Right lobe of liver (tissue), 4 donors: Measurements from ENCODE around the gene NPDC1.

Source experiments
- POLR2A ChIP-seq: fragments of 450-650 bp; IDR thresholded peaks from one replicate; pipeline ENCODE4 v1.6.1; 2017; ENCODE audit warnings: antibody characterized with exemption, mild to moderate bottlenecking
- TF ChIP-seq, protein P1 (sequence below), 4 donors: fragments of 200-600 bp in 3 of 4; fragments of 450-650 bp in 1 of 4; IDR thresholded peaks; one replicate each; pipeline versions ENCODE4 v1.5.1 to v1.8.0; 2016 to 2022; ENCODE audit warnings: antibody characterized with exemption in 4 of 4, mild to moderate bottlenecking in 2 of 4
- donor health status: DM: no; HTN: no; CAD: no.
- donor health status: DM: no; HTN: no; CAD: no.
- donor health status: DM: no; HTN: yes; CAD: no.

DNA sequence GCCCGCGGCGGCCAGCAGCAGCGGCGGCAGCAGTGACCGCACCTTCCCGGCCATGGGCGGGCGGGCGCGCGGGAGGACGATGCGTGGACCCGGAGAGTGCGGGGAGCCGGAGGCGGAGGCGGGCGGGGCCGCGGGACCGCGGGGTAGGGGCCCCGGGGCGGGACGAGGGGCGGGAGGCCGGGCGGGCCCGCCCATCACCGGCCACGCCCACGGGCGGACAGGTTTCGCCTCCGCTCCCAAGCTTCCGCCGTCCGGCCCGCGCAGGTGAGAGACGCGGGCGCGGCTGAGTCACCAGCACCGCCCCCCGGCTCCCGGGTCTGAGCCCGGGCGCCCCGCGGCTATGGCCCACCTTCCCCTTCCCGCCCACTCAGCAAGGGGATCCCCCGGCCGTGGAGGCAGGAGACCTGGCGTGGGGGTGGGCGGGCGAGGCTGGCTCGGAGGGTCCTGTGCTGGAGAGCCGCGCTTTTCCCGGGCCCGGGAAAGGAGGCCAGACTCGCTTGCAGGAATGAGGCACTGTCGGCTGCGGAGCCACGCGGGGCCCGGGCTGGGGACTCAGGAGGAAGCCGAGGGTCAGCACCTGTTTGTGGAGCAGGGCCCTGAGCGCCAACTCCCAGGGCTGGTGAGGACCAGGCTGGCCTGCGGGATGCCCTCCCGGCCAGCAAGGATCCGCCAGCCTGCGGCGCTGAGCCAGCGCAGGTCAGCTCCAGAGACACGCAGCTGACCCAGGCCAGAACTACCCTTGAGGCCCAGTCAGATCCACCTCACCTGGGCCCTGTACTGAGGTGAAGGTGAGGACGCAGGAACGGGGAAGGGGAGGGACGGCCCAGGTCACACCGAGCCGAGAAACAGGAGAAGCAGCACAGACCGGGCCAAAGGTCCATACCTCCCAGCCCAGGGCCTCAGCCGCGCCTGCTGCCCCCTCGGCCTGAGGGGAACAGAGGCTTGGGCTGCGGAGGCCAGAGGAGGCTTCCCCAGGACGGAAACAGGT lies 8.3 kb upstream of the NPDC1 start, which contains the start of gene ENTPD2:
- peak; percentile 64 for TF ChIP-seq POLR2A
- TF ChIP-seq, protein P1, sequence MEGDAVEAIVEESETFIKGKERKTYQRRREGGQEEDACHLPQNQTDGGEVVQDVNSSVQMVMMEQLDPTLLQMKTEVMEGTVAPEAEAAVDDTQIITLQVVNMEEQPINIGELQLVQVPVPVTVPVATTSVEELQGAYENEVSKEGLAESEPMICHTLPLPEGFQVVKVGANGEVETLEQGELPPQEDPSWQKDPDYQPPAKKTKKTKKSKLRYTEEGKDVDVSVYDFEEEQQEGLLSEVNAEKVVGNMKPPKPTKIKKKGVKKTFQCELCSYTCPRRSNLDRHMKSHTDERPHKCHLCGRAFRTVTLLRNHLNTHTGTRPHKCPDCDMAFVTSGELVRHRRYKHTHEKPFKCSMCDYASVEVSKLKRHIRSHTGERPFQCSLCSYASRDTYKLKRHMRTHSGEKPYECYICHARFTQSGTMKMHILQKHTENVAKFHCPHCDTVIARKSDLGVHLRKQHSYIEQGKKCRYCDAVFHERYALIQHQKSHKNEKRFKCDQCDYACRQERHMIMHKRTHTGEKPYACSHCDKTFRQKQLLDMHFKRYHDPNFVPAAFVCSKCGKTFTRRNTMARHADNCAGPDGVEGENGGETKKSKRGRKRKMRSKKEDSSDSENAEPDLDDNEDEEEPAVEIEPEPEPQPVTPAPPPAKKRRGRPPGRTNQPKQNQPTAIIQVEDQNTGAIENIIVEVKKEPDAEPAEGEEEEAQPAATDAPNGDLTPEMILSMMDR (IDR thresholded peaks at IDR 0.05), result no peak
